ENCODE results near the gene MARK2. TPM values are rescaled to one million over a fixed set of nuclear protein-coding genes. Genes with fewer than 3 reads are reported as not detected.

The MARK2 gene
- total and polyA plus RNA-seq, 7 donors = 14.3 to 49.3 (median 24.6) TPM

DNA sequence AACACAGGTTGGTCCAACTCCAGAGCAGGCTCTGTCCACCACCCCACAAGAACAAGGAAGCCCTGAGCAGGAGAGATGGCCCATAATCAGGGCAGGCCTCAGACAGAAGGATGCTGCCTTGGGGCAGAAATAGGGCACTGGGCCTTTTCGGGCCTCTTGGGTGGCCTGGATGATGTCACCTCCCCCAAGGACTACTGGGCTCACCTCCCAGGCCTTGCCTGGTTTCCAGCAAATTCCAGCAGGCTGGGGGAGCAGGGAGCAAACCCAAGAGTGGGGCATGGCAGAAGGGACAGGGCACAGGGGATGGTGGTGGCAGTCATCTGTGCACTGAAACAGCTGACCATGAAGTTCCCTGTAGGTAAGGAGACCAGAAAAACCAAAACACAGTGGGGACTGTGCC is 94.5 kb downstream of the MARK2 start:
- 81 to 93% methylated on average over 1 of the region's 1 CpG for WGBS, 2 donors
- DNase-seq = no peak
- no peaks in the 10 kb centered on the region for H3K36me3 ChIP-seq
- intact Hi-C loops (cut with DNase I) = no loop called here
- no peak overlapping the region for H3K4me3 ChIP-seq
- H3K27me3 ChIP-seq = no peaks in the 10 kb centered on the region
- no peaks in the 10 kb centered on the region for H3K9me3 ChIP-seq
- H3K4me1 ChIP-seq = peaks cover 0 to 6% (median 3%) of the 10 kb centered on the region in 4 donors
- H3K27ac ChIP-seq = no peak overlapping the region
- no peak for TF ChIP-seq POLR2A (IDR thresholded peaks at IDR 0.05)
- TF ChIP-seq POLR2AphosphoS5 (IDR thresholded peaks at IDR 0.05) = no peak
- TF ChIP-seq, protein P1, sequence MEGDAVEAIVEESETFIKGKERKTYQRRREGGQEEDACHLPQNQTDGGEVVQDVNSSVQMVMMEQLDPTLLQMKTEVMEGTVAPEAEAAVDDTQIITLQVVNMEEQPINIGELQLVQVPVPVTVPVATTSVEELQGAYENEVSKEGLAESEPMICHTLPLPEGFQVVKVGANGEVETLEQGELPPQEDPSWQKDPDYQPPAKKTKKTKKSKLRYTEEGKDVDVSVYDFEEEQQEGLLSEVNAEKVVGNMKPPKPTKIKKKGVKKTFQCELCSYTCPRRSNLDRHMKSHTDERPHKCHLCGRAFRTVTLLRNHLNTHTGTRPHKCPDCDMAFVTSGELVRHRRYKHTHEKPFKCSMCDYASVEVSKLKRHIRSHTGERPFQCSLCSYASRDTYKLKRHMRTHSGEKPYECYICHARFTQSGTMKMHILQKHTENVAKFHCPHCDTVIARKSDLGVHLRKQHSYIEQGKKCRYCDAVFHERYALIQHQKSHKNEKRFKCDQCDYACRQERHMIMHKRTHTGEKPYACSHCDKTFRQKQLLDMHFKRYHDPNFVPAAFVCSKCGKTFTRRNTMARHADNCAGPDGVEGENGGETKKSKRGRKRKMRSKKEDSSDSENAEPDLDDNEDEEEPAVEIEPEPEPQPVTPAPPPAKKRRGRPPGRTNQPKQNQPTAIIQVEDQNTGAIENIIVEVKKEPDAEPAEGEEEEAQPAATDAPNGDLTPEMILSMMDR (IDR thresholded peaks at IDR 0.05) = no peak
- TF ChIP-seq EP300 (IDR thresholded peaks at IDR 0.05) = no peak

DNA sequence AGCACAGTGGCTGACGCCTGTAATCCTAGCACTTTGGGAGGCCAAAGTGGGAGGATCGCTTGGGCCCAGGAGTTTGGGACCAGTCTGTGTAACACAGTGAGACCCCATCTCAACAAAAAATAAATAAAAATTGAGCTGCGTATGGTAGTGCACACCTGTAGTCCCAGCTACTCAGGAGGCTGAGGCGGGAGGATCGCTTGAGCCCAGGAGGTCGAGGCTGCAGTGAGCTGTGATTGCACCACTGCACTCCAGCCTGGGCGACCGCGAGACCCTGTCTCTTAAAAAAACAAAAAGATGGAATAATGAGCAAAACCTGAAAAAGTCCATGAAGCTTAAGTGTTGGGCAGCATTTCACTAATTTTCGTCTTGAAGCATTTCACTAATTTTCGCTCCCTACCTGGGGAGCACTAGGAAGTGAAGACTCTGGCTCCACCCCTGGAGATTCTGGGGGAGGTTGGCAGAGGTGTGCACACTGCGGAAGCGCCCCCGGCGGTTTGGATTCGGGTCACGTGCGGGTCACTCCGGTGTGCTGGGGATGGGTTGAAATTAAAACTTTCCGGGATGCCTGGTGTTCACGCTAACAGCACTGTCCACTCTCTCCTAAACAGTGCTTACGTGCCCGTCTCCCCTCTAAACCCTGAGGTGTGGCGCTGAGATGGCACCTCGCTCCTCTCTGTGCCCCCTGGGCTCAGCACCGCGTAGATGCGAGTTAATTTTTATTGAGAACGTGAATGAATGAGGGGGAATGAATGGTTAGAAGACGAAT is 99.0 kb downstream of the MARK2 start:
- Histone ChIP-seq H3K9me3 (no peaks in the 10 kb centered on the region), H3K27ac (peak overlapping the region; percentile 67 to 76 (median 74)), H3K27me3 (no peaks in the 10 kb centered on the region), H3K36me3 (no peaks in the 10 kb centered on the region), H3K4me3 (peak overlapping the region; percentile 51 to 83 (median 68)), H3K4me1 (peaks cover 0 to 24% (median 14%) of the 10 kb centered on the region in 4 donors)
- DNase-seq = no peak
- WGBS, 2 donors = 21 to 22% methylated on average over 30 of the region's 30 CpGs
- TF ChIP-seq, protein P1 (IDR thresholded peaks at IDR 0.05) = no peak
- TF ChIP-seq POLR2AphosphoS5 (IDR thresholded peaks at IDR 0.05) (no peak), POLR2A (IDR thresholded peaks at IDR 0.05) (no peak), EP300 (IDR thresholded peaks at IDR 0.05) (no peak)
- intact Hi-C loops (cut with DNase I) = loop anchor here (1.0 to 2.0 kb wide), 2 partner anchors 20 to 169 kb away; partner anchors contain the start of gene ZFTA

DNA sequence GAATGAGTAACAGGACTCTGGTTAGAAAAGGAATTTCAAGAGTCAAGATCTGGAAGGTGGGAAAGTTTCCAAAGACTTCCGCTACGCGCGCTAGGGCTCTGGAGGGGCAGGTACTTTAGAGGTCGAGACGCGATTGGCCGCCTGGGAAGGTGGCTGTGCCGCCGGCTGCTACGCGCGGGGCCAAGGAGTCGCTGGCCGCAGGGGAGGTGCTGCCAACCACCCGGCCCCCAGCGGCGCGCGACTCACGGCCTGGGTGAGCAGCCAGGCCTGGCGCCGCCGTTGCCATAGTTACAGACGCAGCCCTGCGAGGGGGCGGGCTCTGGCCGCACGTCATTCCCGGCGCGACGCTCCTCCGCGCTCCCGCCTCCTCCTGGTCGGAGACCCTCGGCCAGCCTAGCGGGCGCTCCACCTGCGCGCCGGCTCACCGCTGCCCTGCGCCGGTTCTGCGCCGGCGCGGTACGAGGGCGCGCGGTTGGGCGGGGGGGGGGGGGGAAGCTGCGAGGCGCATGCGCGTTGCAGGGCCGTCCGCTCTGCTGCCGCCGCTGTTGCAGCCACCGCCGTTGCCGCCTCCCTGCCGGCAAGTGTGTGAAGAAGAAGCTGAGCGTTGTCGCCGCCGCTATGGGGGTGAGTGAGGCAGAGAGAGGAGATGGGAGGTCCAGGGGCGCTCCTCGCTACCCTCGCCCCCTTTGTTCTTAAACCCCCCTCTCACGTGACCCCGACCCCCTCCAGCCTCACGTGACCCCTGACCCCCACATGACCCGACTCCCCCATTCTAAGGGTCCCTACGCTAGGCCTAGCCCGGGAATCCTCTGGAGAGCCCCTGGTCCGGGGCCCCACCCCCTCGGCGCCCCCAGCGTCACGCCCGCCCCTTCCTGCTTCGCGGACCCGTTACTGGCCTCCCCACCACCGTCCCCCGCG is 99.8 kb downstream of the MARK2 start, which contains the start of gene NAA40:
Gene NAA40 (plus strand): TSS at position 524 of the 918 bp plus-strand sequence. CDS start 95 bp downstream, at position 619.
- no peaks in the 10 kb centered on the region for H3K36me3 ChIP-seq
- TF ChIP-seq EP300 (IDR thresholded peaks at IDR 0.05) (no peak), POLR2AphosphoS5 (IDR thresholded peaks at IDR 0.05) (peak in 3 of 4 donors; percentile 30 to 41 (median 30)), POLR2A (IDR thresholded peaks at IDR 0.05) (no peak)
- TF ChIP-seq, protein P1 (IDR thresholded peaks at IDR 0.05) = no peak
- DNase-seq = peak; percentile 92
- H3K4me3 ChIP-seq = peak within 1 kb of the TSS; percentile 51 to 83 (median 68)
- no peaks in the 10 kb centered on the region for H3K27me3 ChIP-seq
- 0% methylated on average over 91 to 92 of the region's 92 CpGs for WGBS, 2 donors
- no peaks in the 10 kb centered on the region for H3K9me3 ChIP-seq
- H3K4me1 ChIP-seq = peaks cover 0 to 24% (median 14%) of the 10 kb centered on the region in 4 donors
- intact Hi-C loops (cut with DNase I) = loop anchor here (1.0 to 2.0 kb wide), 2 partner anchors 20 to 170 kb away; partner anchors contain the start of gene ZFTA
- H3K27ac ChIP-seq = peak within 1 kb of the TSS; percentile 67 to 76 (median 74)

DNA sequence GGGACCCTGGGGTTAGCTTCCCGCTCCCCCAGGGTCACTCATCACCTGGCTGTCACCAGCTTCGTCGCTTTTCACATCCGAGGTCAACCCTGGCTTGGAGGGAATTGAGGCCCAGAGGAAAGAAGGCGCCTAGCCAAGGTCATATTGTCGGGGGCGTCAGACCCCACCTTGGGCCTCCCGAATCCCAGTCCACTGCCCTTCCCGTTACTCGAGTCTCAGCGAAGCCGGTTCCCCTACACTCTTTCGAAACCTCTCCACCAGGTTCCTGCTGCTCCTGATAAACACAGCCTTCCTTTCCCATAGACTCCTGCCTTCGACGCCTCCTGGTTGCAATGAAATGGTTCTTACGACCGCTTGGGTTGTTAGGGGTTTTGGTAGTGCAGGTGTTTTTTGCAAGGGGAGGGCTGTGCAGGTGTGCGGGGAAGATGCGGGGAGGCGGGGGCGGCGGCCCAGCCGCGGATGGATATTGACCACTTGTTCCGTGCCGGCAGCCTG is 100.5 kb downstream of the MARK2 start:
- peaks cover 0 to 24% (median 17%) of the 10 kb centered on the region in 4 donors for H3K4me1 ChIP-seq
- H3K27ac ChIP-seq = peak overlapping the region; percentile 67 to 76 (median 74)
- TF ChIP-seq EP300 (IDR thresholded peaks at IDR 0.05) = no peak
- no peak for TF ChIP-seq POLR2A (IDR thresholded peaks at IDR 0.05)
- TF ChIP-seq, protein P1 (IDR thresholded peaks at IDR 0.05) = peak in 1 of 4 experiments; percentile 19
- TF ChIP-seq POLR2AphosphoS5 (IDR thresholded peaks at IDR 0.05) = no peak
- H3K9me3 ChIP-seq = no peaks in the 10 kb centered on the region
- no peaks in the 10 kb centered on the region for H3K27me3 ChIP-seq
- no peak for DNase-seq
- intact Hi-C loops (cut with DNase I) = loop anchor here (2.0 kb wide), 1 partner anchor 171 kb away; the partner anchor contains the start of gene ZFTA
- no peaks in the 10 kb centered on the region for H3K36me3 ChIP-seq
- H3K4me3 ChIP-seq = peak overlapping the region; percentile 51 to 83 (median 68)
- WGBS, 2 donors = 1 to 5% methylated on average over 26 of the region's 26 CpGs

All from sigmoid colon (tissue), 7 donors.